HepG2 (cell line): ENCODE results near the gene TMEM200B. TPM values are rescaled to one million over a fixed set of nuclear protein-coding genes. Genes with fewer than 3 reads are reported as not detected.

ENCODE experiments used
- CHD2 ChIP-seq: IDR thresholded peaks from 2 replicates; pipeline ENCODE4 v1.6.1; 2011; ENCODE audit warnings: low read depth, low read length, improper control_type of control experiment
- FOXA3 ChIP-seq: IDR thresholded peaks from 2 replicates; pipeline ENCODE4 v1.6.1; 2016; ENCODE audit warnings: missing genetic modification reagents, missing compliant biosample characterization
- GPN1 ChIP-seq: sonication (generic); formaldehyde crosslinking; IDR thresholded peaks from 2 replicates; pipeline ENCODE4 v1.5.1; 2020; ENCODE audit warnings: missing genetic modification reagents, borderline replicate concordance
- HIC2 ChIP-seq: sonication (generic); formaldehyde crosslinking; IDR thresholded peaks from 2 replicates; pipeline ENCODE4 v1.9.0; 2022; ENCODE audit warnings: low read depth, missing genetic modification reagents
- HNF4G ChIP-seq, 2 experiments: sonication (generic) in 1 of 2; formaldehyde crosslinking in 1 of 2; IDR thresholded peaks; 2 replicates each; pipeline versions ENCODE4 v1.4.0 to v1.6.1; 2011 to 2020; ENCODE audit warnings: borderline replicate concordance in 2 of 2, low read depth in 2 of 2, mild to moderate bottlenecking in 2 of 2, low read length in 1 of 2, missing genetic modification reagents in 1 of 2, moderate library complexity in 1 of 2
- HOXA5 ChIP-seq: sonication (generic); formaldehyde crosslinking; IDR thresholded peaks from 2 replicates; pipeline ENCODE4 v1.4.0; 2020; ENCODE audit warnings: missing genetic modification reagents
- ISL2 ChIP-seq: sonication (generic); formaldehyde crosslinking; IDR thresholded peaks from 2 replicates; pipeline ENCODE4 v1.5.0; 2020; ENCODE audit warnings: missing genetic modification reagents
- KDM6A ChIP-seq: IDR thresholded peaks from 2 replicates; pipeline ENCODE4 v1.6.1; 2016; ENCODE audit warnings: low read depth
- MIXL1 ChIP-seq: IDR thresholded peaks from 2 replicates; pipeline ENCODE4 v1.6.1; 2016
- NCOA2 ChIP-seq: sonication (generic); formaldehyde crosslinking; IDR thresholded peaks from 2 replicates; pipeline ENCODE4 v1.8.0; 2022; ENCODE audit warnings: inconsistent platforms
- NFIB ChIP-seq: sonication (generic); formaldehyde crosslinking; IDR thresholded peaks from 2 replicates; pipeline ENCODE4 v1.9.0; 2021; ENCODE audit warnings: missing genetic modification reagents, mild to moderate bottlenecking, borderline replicate concordance
- NFYC ChIP-seq: IDR thresholded peaks from 2 replicates; pipeline ENCODE4 v1.6.1; 2016; ENCODE audit warnings: missing genetic modification reagents, missing compliant biosample characterization
- SMYD3 ChIP-seq: sonication (generic); formaldehyde crosslinking; IDR thresholded peaks from 2 replicates; pipeline ENCODE4 v1.8.1; 2023; ENCODE audit warnings: mild to moderate bottlenecking, missing genetic modification reagents
- TCF7L2 ChIP-seq: IDR thresholded peaks from 2 replicates; pipeline ENCODE4 v1.6.1; 2011; ENCODE audit warnings: mild to moderate bottlenecking, low read depth, low read length, moderate library complexity
- ZMYM4 ChIP-seq: sonication (generic); formaldehyde crosslinking; IDR thresholded peaks from 2 replicates; pipeline ENCODE4 v1.8.1; 2023; ENCODE audit warnings: mild to moderate bottlenecking, missing genetic modification reagents
- ZNF205 ChIP-seq: IDR thresholded peaks from 2 replicates; pipeline ENCODE4 v1.6.1; 2018; ENCODE audit warnings: missing biosample characterization, missing genetic modification reagents
- ZNF263 ChIP-seq: sonication (generic); formaldehyde crosslinking; IDR thresholded peaks from 2 replicates; pipeline ENCODE4 v1.4.0; 2020; ENCODE audit warnings: missing genetic modification reagents
- ZNF281 ChIP-seq: sonication (generic); formaldehyde crosslinking; IDR thresholded peaks from 2 replicates; pipeline ENCODE4 v1.4.0; 2020; ENCODE audit warnings: missing genetic modification reagents, borderline replicate concordance
- ZNF7 ChIP-seq: IDR thresholded peaks from 2 replicates; pipeline ENCODE4 v1.6.1; 2016; ENCODE audit warnings: missing biosample characterization, missing genetic modification reagents
- ZNF772 ChIP-seq: sonication (generic); formaldehyde crosslinking; IDR thresholded peaks from 2 replicates; pipeline ENCODE4 v1.5.0; 2020; ENCODE audit warnings: mild to moderate bottlenecking, missing genetic modification reagents
- polyA plus RNA-seq, 8 experiments: library from polyadenylated mRNA; depleted of rRNA in 3 of 8; stranded (reverse) in 7 of 8; unstranded in 1 of 8; fragments of >200 nt; fragmentation: Illumina TruSeq in 4 of 8; extraction: Trizol in 4 of 8; gene quantifications; 2 replicates each; pipeline versions ENCODE4 v1.2.1 to v1.2.3, GENCODE V29; 2011 to 2016; ENCODE audit warnings: low read depth in 4 of 8, missing spikeins in 1 of 8, mixed read lengths in 1 of 8; ENCODE audit not compliant: insufficient read depth in 1 of 8
- total RNA-seq, 5 experiments: library from RNA; depleted of rRNA; stranded (reverse); fragments of >200 nt; fragmentation: Illumina TruSeq; extraction: Trizol; gene quantifications; 2 replicates each; pipeline ENCODE4 v1.2.3, GENCODE V29; 2016; ENCODE audit warnings: low read depth in 1 of 5
- TF ChIP-seq, protein P1 (sequence below): sonication (generic); formaldehyde crosslinking; IDR thresholded peaks from 2 replicates; pipeline ENCODE4 v1.4.0; 2020; ENCODE audit warnings: missing genetic modification reagents, borderline replicate concordance
- TF ChIP-seq, protein P2 (sequence below): IDR thresholded peaks from 2 replicates; pipeline ENCODE4 v1.6.1; 2018; ENCODE audit warnings: missing genetic modification reagents, mild to moderate bottlenecking, missing compliant biosample characterization

TMEM200B gene
- total and polyA plus RNA-seq, 2 of the 13 experiments (the other 11 are each of a cell fraction or from before 2014, with no cell fraction given), result 1.1 to 1.4 TPM

GRCh38 chr1:29145739-29146437 lies 22.2 kb upstream of the TMEM200B start (continued):
- TF ChIP-seq ZNF7 (CRISPR knock-in tag) (no peak), HNF4G (IDR thresholded peaks at IDR 0.05; ENCODE audit: borderline replicate concordance, low read depth, low read length) (peak; percentile 90), HNF4G (CRISPR knock-in tag; IDR thresholded peaks at IDR 0.05; ENCODE audit: borderline replicate concordance, low read depth) (peak; percentile 62; the same call in 1 of the 2 replicates), NFYC (no peak), FOXA3 (CRISPR knock-in tag) (peak; percentile 59; the same call in 1 of the 2 replicates), ISL2 (CRISPR knock-in tag) (0 out of 2 replicates have a peak, but pooled peaks have one; percentile 34), KDM6A (CRISPR knock-in tag) (peak; percentile 74; the same call in 1 of the 2 replicates), ZNF772 (CRISPR knock-in tag) (no peak), HOXA5 (CRISPR knock-in tag) (peak; percentile 19; the same call in 1 of the 2 replicates), MIXL1 (CRISPR knock-in tag) (peak; percentile 68; the same call in 1 of the 2 replicates), NCOA2 (CRISPR knock-in tag) (peak; percentile 42; the same call in 1 of the 2 replicates), GPN1 (CRISPR knock-in tag) (no peak), TCF7L2 (no peak), HIC2 (CRISPR knock-in tag) (peak; percentile 71), ZNF205 (CRISPR knock-in tag) (no peak), ZMYM4 (peak; percentile 22; the same call in 1 of the 2 replicates), NFIB (CRISPR knock-in tag) (no peak), ZNF263 (CRISPR knock-in tag) (no peak), CHD2 (0 out of 2 replicates have a peak, but pooled peaks have one; percentile 29), SMYD3 (CRISPR knock-in tag) (no peak), ZNF281 (CRISPR knock-in tag) (peak; percentile 70; the same call in 1 of the 2 replicates)
- TF ChIP-seq, protein P1, sequence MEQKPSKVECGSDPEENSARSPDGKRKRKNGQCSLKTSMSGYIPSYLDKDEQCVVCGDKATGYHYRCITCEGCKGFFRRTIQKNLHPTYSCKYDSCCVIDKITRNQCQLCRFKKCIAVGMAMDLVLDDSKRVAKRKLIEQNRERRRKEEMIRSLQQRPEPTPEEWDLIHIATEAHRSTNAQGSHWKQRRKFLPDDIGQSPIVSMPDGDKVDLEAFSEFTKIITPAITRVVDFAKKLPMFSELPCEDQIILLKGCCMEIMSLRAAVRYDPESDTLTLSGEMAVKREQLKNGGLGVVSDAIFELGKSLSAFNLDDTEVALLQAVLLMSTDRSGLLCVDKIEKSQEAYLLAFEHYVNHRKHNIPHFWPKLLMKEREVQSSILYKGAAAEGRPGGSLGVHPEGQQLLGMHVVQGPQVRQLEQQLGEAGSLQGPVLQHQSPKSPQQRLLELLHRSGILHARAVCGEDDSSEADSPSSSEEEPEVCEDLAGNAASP (CRISPR knock-in tag), result peak; percentile 58; the same call in 1 of the 2 replicates
- TF ChIP-seq, protein P2, sequence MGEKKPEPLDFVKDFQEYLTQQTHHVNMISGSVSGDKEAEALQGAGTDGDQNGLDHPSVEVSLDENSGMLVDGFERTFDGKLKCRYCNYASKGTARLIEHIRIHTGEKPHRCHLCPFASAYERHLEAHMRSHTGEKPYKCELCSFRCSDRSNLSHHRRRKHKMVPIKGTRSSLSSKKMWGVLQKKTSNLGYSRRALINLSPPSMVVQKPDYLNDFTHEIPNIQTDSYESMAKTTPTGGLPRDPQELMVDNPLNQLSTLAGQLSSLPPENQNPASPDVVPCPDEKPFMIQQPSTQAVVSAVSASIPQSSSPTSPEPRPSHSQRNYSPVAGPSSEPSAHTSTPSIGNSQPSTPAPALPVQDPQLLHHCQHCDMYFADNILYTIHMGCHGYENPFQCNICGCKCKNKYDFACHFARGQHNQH, result peak; percentile 37; the same call in 1 of the 2 replicates
